Effector memory CD4-positive, alpha-beta T cell (primary cell): ENCODE results near the gene AGPAT4.

Experiments
- DNase-seq, 3 donors: peaks; one replicate each; pipeline ENCODE4 v3.0.0-alpha.2; 2020
- H3K27ac ChIP-seq: 2 replicates; pipeline ENCODE4 v1.7.0; 2013; ENCODE audit warnings: mild to moderate bottlenecking, low read length, moderate library complexity; ENCODE audit not compliant: insufficient read depth, poor library complexity, severe bottlenecking
- H3K27me3 ChIP-seq: replicated peaks from 2 replicates; pipeline ENCODE4 v1.7.0; 2013; ENCODE audit warnings: mild to moderate bottlenecking, low read length; ENCODE audit not compliant: insufficient read depth, control insufficient read depth, poor library complexity, severe bottlenecking
- H3K36me3 ChIP-seq: 2 replicates; pipeline ENCODE4 v1.7.0; 2013; ENCODE audit warnings: mild to moderate bottlenecking, low read length, moderate library complexity; ENCODE audit not compliant: control insufficient read depth, insufficient read depth
- H3K4me1 ChIP-seq: 2 replicates; pipeline ENCODE4 v1.7.0; 2013; ENCODE audit warnings: low read length, mild to moderate bottlenecking; ENCODE audit not compliant: control insufficient read depth, insufficient read depth, poor library complexity, severe bottlenecking
- H3K4me3 ChIP-seq: 2 replicates; pipeline ENCODE4 v1.7.0; 2013; ENCODE audit warnings: low read length, low read depth, mild to moderate bottlenecking; ENCODE audit not compliant: insufficient read depth, poor library complexity, severe bottlenecking
- H3K9me3 ChIP-seq: 2 replicates; pipeline ENCODE4 v1.7.0; 2013; ENCODE audit warnings: mild to moderate bottlenecking, low read length, moderate library complexity; ENCODE audit not compliant: control insufficient read depth

AGPAT4 gene

GRCh38 chr6:161270116-161270515, 3.7 kb downstream of the AGPAT4 start:
- Histone ChIP-seq H3K36me3 (no peaks in the 10 kb centered on the region), H3K9me3 (no peaks in the 10 kb centered on the region), H3K4me1 (peaks cover 16% of the 10 kb centered on the region), H3K4me3 (no peak overlapping the region), H3K27me3 (no peaks in the 10 kb centered on the region), H3K27ac (no peak overlapping the region)
- DNase-seq, result no peak

GRCh38 chr6:161269310-161269709, 4.6 kb downstream of the AGPAT4 start:
- Histone ChIP-seq H3K4me1 (peaks cover 11% of the 10 kb centered on the region), H3K36me3 (no peaks in the 10 kb centered on the region), H3K27ac (no peak overlapping the region), H3K27me3 (no peaks in the 10 kb centered on the region), H3K9me3 (no peaks in the 10 kb centered on the region), H3K4me3 (no peak overlapping the region)
- no peak for DNase-seq

GRCh38 chr6:161268531-161269210, 5.2 kb downstream of the AGPAT4 start:
- H3K27me3 ChIP-seq, result no peaks in the 10 kb centered on the region
- no peak overlapping the region for H3K4me3 ChIP-seq
- no peak for DNase-seq
- no peaks in the 10 kb centered on the region for H3K36me3 ChIP-seq
- H3K27ac ChIP-seq, result no peak overlapping the region
- peaks cover 9% of the 10 kb centered on the region for H3K4me1 ChIP-seq
- no peaks in the 10 kb centered on the region for H3K9me3 ChIP-seq

GRCh38 chr6:161266513-161267230, 7.2 kb downstream of the AGPAT4 start:
- Histone ChIP-seq H3K36me3 (no peaks in the 10 kb centered on the region), H3K27me3 (no peaks in the 10 kb centered on the region), H3K4me1 (no peaks in the 10 kb centered on the region), H3K4me3 (no peak overlapping the region), H3K9me3 (no peaks in the 10 kb centered on the region), H3K27ac (no peak overlapping the region)
- no peak for DNase-seq

GRCh38 chr6:161265975-161266374, 7.9 kb downstream of the AGPAT4 start:
- Histone ChIP-seq H3K9me3 (no peaks in the 10 kb centered on the region), H3K27ac (no peak overlapping the region), H3K4me1 (no peaks in the 10 kb centered on the region), H3K27me3 (no peaks in the 10 kb centered on the region), H3K4me3 (no peak overlapping the region), H3K36me3 (no peaks in the 10 kb centered on the region)
- DNase-seq, result no peak

GRCh38 chr6:161265554-161265953, 8.3 kb downstream of the AGPAT4 start:
- H3K36me3 ChIP-seq, result no peaks in the 10 kb centered on the region
- no peaks in the 10 kb centered on the region for H3K4me1 ChIP-seq
- H3K27me3 ChIP-seq, result no peaks in the 10 kb centered on the region
- DNase-seq, result no peak
- no peak overlapping the region for H3K4me3 ChIP-seq
- H3K9me3 ChIP-seq, result no peaks in the 10 kb centered on the region
- H3K27ac ChIP-seq, result no peak overlapping the region

- H3K36me3 ChIP-seq, result no peaks in the 10 kb centered on the region
- H3K4me1 ChIP-seq, result no peaks in the 10 kb centered on the region
- H3K9me3 ChIP-seq, result no peaks in the 10 kb centered on the region
- no peak for DNase-seq
- no peaks in the 10 kb centered on the region for H3K27me3 ChIP-seq
- H3K27ac ChIP-seq, result no peak overlapping the region
- no peak overlapping the region for H3K4me3 ChIP-seq
These were observed 9.7 kb downstream of the AGPAT4 start for GRCh38 chr6:161264181-161264580.

GRCh38 chr6:161261816-161262215, 12.0 kb downstream of the AGPAT4 start:
- no peak for DNase-seq
- Histone ChIP-seq H3K27me3 (no peaks in the 10 kb centered on the region), H3K9me3 (no peaks in the 10 kb centered on the region), H3K4me1 (no peaks in the 10 kb centered on the region), H3K36me3 (no peaks in the 10 kb centered on the region), H3K27ac (no peak overlapping the region), H3K4me3 (no peak overlapping the region)

GRCh38 chr6:161261325-161261724, 12.5 kb downstream of the AGPAT4 start:
- Histone ChIP-seq H3K4me3 (no peak overlapping the region), H3K27ac (no peak overlapping the region), H3K9me3 (no peaks in the 10 kb centered on the region), H3K4me1 (no peaks in the 10 kb centered on the region), H3K27me3 (no peaks in the 10 kb centered on the region), H3K36me3 (no peaks in the 10 kb centered on the region)
- DNase-seq, result no peak

- no peaks in the 10 kb centered on the region for H3K4me1 ChIP-seq
- no peak overlapping the region for H3K4me3 ChIP-seq
- no peaks in the 10 kb centered on the region for H3K27me3 ChIP-seq
- no peaks in the 10 kb centered on the region for H3K36me3 ChIP-seq
- no peaks in the 10 kb centered on the region for H3K9me3 ChIP-seq
- H3K27ac ChIP-seq, result no peak overlapping the region
- no peak for DNase-seq
These were observed 14.6 kb downstream of the AGPAT4 start for GRCh38 chr6:161259302-161259701.
